GM19324 (cell line): ENCODE measurements around the gene PLA2R1.

Experiments
- ATAC-seq: cut with Tn5 transposase; IDR thresholded peaks from one replicate; pipeline ENCODE4 v1.9.1; 2021; ENCODE audit warnings: mild to moderate bottlenecking, moderate library complexity; ENCODE audit not compliant: unreplicated experiment, low FRiP score

The PLA2R1 gene

DNA sequence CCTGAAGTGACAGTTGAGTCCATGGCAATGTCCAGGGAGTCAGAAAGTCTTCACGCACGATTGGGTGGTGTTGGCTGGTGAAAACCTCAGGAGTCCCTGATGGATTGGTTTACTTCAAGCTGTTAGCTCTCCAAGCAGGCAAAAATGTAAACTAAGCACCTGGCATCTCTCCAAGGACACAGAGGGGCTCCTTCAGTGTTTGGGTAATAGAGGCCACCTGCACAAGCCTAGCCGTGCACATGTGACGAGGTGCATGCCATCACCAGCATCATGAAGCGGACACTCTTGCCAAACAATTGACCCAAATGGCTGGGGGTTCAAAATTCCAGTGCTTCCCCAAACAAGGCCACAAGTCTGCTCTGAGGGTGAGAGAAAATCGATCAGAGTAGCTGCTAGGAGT is 159.7 kb downstream of the PLA2R1 start:
- ATAC-seq = no peak

DNA sequence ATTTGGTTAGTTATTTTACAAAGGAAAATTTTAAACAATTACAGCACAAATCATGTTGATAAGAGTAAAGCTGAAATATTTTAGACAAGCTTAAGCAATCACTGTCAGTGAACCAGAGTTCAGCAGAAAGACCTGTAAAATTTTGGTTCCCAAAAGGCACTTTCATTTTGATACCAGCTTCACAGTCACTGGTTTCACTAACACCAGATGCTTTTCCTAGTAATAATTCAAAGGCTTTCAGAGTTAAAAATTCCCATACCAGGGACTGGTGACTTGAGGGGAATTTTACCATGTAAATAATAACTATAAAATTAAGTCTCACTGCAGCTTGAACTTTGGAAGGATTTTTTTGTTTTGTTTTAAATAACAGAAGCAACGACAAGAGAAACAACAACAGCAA is 162.1 kb downstream of the PLA2R1 start:
- no peak for ATAC-seq

DNA sequence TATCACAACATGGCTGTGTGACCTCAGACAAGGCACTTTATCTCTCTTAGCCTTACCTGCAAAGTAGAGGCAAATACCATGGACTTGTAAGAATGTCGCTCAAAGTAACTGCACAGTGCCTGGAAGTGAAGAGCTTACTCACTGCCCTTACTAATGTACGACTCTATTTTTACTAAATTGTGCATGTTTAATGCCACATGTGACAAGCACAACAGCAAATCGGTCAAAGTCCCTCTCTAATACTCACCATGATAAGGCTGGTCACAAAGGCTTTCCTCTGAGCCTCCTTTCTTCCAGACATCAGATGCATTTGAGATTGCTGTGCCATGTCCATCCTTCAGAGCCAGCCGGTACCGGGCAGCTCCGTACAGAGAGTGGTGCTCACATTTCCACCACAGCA is 164.0 kb downstream of the PLA2R1 start:
- ATAC-seq = no peak

DNA sequence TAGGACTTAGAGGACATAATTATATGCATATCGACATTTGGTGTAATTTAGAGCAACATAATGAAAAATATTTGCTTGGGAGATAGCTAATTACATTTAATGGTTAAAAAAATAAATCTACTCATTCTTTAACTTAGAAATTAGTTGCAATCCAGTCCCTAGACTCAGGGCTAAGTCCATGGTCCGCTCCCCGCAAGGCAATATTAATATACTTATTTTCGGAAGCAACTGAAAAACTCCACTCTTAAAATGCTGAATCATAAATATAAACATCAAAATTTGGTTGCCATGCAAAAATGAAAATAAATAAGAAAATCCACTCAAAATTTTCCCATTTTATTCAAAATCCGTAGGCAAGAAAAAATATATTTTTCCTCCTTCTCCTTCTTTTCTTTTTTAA is 164.7 kb downstream of the PLA2R1 start:
- ATAC-seq = no peak

DNA sequence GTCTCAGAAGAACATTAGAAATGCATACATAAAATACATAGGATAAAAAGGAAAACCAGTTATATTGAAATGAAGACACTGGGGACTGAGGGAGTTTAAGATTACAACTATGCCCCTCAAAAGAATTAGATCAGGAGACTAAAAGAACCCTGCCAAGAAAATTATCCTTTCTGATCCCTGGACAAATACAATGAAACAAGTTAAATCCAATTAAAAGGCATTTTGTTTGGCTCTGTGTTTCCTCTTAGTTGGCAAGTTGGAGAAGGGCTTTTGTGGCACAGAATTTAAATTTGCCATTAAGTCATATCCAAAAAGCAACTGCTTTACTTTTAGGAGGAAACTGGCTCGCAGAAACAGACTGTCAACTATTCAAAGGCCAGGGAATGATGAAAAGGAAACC is 165.3 kb downstream of the PLA2R1 start:
- no peak for ATAC-seq

DNA sequence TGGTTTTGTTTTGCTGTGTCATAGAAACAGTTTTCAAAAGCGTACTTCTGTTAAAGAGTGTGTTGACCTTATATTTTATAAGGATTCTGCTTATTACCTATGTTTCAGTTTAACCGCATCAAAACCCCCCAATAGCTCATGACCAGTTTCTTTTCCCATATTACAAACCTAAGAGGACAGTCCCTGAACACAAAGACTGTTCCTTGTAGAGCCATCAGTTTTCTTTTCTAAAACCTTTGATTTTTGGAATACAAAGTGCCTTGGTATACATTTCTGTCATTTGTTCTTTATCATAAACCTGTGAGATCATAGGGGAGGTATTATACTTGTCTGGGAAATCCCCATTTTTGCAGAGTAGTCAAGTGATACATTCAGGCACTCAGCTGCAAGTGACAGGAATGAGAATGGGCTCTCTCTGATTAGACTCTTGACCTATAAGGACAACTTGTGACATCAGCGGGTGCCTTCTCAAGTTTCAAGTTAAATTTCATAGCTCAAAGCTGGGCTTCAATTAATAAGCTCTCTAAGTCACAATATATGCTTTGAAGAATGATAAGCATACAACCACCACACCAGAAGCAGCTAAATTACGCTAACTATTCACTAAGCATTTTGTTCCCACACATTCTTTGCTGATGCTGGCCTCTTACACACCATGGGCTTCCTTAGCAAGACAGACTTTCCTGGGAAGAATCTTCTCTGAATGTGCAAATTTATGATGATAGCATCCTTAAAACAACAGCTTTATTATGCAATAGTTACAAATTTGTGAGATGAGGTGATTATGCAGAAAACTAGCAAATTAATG is 167.0 kb downstream of the PLA2R1 start:
- ATAC-seq = peak; percentile 39

DNA sequence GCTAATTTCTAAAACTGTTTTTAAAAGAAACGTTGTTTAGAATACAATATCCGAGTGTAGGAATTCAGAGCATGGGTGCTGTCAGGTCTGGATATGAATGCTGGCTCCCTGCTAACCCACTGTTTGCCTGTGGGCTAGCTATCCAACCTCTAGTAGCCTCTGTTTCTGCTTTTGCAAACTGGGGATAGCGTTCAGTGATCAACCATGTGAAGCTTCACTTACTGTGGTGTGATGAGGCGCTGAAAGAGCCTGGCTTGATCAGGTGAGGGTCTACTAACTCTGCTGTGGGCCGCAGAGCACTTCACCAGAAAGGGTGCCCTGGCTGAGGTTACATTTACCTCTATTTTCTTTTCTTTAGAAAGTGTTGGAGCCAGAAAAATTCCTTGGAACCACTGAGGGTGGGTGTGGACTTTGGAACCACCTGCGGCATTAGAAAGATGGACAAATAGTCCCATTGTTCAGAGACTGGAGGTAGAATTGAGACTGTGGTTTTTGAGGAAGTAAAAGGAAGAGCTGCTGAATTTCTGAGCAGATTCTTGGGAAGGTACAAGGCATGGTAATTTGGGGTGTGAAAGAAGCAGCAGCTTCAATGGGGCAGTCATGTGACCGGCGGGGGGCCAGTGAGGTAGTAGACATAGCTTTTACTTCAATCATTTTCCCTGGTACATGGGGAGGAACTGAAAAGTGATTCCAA is 168.1 kb downstream of the PLA2R1 start:
- no peak for ATAC-seq

DNA sequence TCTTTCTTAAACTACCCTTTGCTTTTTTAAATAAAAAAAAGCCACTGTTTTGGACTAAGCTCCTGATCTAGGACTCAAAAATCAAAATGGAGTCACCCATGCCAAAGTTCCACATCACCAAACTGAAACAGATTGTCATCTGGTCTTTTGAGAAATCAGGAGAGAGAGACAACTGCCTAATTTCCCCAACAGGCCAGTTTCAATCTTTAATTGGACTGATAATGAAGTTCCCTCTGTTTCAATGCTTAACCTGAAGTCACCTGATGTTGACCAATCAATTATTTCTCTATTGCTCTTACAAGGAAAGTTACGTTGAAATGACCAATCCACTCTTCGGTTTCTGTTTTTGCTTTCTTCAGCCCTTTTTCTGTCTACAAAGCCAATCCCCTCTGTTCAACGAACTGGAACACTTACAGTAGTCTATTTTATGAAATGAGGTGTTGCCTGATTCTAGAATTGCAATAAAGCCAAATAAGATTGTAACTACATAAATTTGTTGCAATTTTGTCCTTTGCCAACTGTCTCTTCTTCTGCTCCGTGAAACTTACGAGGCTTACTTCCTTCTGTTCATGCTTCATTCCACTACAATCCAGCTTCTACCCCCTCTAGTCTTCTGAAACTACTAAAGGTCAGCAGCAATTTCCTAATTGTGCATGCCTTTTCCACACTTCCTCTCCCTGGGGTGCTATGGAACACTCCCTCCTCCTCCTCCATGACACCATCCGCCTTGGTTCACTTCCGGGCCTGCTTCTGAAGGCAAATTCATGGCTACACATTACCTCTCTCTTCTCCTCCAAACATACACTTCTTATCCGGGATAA is 169.2 kb downstream of the PLA2R1 start:
- no peak for ATAC-seq

DNA sequence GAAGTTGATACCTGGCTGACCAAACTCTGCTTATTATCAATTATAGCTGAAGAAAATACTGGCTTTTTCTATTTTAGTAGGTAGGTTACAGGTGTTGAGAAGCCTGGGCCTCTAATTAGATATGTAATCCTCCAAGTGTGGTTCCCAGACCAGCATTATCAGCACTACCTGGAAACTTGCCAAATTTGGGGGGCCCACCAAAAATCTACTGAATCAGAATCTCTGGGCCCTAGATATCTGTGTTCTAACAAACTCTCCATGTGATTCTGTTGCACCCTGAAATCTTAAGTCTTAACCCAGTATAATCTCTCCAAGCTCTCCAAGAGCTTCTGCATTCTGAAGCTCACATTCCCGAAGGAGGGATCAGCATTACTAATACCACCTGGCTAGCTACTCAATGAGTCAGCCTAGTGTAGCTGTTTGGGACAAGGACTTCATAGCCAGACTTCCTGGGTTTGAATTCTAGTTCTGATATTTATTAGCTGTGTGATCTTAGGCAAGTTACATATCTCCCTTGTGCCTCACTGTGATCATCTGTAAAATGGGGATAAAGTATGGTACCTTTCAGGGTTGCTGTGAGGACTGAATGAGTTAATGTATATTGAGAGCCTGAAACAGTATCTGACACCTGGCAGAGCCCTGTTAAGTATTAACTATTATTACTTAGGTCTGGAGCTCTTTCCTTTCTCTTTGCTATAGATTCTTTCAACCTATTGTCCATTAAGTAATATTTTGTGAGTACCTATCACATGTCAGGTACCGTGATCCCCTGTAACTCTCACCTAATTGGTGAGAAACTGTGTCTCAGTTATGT is 170.3 kb downstream of the PLA2R1 start:
- no peak for ATAC-seq

DNA sequence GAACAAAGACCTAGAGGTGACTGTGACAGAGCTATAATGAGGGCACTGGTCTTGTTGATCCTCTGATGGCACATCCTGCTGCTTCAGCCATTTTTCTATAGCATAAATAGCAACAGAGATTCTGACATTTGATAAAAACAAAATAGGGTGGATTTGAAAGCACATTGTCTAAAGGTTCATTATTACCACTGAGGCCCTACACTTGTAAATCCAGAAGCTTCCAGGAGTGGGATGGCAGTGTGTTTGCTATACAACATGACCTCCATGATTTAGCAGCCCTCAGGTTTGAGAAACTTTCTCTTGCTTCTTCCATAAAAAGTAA is 171.2 kb downstream of the PLA2R1 start:
- no peak for ATAC-seq

DNA sequence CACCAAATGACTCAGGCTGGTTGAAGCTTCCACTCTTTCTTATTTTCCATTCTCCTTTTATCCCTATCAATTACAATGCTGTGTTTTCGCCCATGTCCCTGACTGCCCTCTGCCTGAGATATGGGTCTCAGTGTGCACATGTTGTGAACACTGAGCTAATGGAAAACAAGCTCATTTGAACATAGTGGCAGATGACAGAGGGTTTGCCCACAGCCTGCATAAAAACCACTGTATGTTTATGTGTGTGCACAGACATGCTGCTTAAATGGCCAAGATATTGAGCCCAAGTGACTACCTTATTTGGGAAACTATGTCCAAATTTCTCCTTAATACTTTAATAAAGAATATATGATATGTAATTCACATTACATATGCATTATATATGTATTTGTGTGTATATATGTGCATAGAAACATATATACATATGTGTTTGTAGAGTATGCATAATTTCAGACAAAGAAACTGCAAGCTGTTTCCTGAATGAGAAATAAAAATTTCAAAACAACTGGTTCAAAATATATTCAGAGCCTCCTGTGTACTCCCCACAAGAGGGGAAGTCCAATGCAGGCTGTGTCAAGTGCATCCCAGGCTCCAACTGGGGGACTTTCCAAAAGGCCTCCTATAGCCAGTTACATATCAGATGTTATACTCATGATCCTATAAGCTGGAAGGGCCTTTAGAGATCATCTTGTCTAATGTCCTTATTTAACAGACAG is 171.7 kb downstream of the PLA2R1 start:
- no peak for ATAC-seq

DNA sequence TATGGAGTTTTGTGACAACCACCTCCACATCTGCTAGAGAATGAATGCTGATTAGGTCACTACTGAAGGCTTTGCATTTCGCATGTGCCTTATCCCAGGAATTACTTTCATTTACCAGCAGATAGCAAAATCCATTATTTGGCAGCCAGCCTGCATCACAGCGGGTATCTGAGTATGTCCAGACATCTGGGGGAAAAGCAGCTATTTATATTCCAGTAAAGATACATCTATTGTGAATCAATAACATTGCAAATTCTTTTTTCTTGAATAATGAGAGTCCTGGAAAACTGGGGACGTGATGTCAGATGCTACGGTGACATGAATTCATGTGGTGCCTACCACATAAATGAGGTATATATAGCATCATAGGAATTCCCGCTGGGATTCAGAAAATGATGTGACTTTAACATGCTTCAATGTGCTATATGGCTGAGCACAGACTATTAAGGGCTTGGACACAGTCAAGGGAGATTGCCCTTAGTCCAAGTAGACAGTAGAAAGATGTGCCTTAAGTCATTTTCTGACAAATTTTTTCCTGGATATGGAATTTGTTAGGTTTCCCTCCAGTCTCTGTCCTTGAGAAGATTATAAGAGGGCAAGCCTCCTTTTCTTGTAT is 180.2 kb downstream of the PLA2R1 start:
- no peak for ATAC-seq
